Measurements from ENCODE around the gene TMED10.

- TF ChIP-seq, protein P1, sequence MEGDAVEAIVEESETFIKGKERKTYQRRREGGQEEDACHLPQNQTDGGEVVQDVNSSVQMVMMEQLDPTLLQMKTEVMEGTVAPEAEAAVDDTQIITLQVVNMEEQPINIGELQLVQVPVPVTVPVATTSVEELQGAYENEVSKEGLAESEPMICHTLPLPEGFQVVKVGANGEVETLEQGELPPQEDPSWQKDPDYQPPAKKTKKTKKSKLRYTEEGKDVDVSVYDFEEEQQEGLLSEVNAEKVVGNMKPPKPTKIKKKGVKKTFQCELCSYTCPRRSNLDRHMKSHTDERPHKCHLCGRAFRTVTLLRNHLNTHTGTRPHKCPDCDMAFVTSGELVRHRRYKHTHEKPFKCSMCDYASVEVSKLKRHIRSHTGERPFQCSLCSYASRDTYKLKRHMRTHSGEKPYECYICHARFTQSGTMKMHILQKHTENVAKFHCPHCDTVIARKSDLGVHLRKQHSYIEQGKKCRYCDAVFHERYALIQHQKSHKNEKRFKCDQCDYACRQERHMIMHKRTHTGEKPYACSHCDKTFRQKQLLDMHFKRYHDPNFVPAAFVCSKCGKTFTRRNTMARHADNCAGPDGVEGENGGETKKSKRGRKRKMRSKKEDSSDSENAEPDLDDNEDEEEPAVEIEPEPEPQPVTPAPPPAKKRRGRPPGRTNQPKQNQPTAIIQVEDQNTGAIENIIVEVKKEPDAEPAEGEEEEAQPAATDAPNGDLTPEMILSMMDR (conservative IDR thresholded peaks at IDR 0.05), result no peak
- no peak for TF ChIP-seq EZH2 (IDR thresholded peaks at IDR 0.05; ENCODE audit: low read depth)
Measured at GRCh38 chr14:75215520-75215919, 39.1 kb upstream of the TMED10 start.

Data from PC-9 (cell line).